Esophagus muscularis mucosa (tissue), 3 donors: Measurements from ENCODE around the gene ZNF200.

Experiments
- CTCF ChIP-seq, 3 experiments: fragments of 200-600 bp in 2 of 3; fragments of 450-650 bp in 1 of 3; sonication (generic) in 2 of 3; IDR thresholded peaks; one replicate each; pipeline ENCODE4 v1.5.1; 2017 to 2019; ENCODE audit warnings: antibody characterized with exemption in 3 of 3, mild to moderate bottlenecking in 2 of 3, moderate library complexity in 1 of 3
- POLR2A ChIP-seq: fragments of 450-650 bp; IDR thresholded peaks from one replicate; pipeline ENCODE4 v1.6.1; 2017; ENCODE audit warnings: antibody characterized with exemption, moderate library complexity, mild to moderate bottlenecking, low read depth

GRCh38 chr16:3266873-3267537 is 32.0 kb upstream of the ZNF200 start:
- TF ChIP-seq CTCF (IDR thresholded peaks at IDR 0.05), result peak in 1 of 3 experiments; percentile 38
- TF ChIP-seq POLR2A, result no peak
